ENCODE measurements around the gene CD6.

Gene CD6

DNA sequence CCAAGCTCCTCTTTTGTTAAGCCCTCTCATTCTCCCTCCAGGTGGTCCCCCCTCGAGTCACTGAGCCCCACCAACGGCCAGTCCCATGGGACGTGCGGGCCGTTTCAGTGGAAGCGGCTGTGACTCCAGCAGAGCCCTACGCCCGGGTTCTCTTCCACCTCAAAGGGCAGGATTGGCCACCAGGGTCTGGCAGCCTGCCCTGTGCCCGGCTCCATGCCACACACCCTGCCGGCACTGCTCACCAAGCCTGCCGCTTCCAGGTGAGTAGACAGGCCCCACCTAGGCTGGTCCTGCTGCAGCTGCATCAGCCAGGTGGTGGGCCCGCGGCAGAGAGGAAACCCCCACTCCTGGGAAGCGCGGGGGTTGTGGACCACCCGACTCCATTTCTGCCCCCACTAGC lies 43.9 kb upstream of the CD6 start:
- TF ChIP-seq POLR2AphosphoS5 (IDR thresholded peaks at IDR 0.05; ENCODE audit: low read depth, low read length) (no peak), FOXP2 (optimal IDR thresholded peaks at IDR 0.05; ENCODE audit: borderline replicate concordance, extremely low read depth, extremely low read length, insufficient read depth) (no peak), TAF1 (IDR thresholded peaks at IDR 0.05; ENCODE audit: borderline replicate concordance, insufficient read depth, low read length) (no peak), SIN3A (IDR thresholded peaks at IDR 0.05; ENCODE audit: borderline replicate concordance, insufficient read depth, low read length) (no peak)

DNA sequence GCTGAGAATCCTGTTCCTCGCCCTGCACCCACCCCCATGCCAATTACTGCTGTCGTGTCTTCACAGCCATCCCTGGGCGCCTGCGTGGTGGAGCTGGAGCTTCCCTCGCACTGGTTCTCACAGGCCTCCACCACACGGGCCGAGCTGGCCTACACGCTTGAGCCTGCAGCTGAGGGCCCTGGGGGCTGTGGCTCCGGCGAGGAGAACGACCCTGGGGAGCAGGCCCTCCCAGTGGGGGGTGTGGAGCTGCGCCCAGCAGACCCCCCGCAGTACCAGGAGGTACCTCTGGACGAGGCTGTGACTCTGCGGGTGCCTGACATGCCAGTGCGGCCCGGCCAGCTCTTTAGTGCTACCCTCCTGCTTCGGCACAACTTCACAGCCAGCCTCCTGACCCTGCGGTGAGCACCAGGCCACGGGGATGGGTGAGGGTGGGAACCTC lies 42.9 kb upstream of the CD6 start:
- TF ChIP-seq POLR2AphosphoS5 (IDR thresholded peaks at IDR 0.05; ENCODE audit: low read depth, low read length): no peak
- TF ChIP-seq, protein P1, sequence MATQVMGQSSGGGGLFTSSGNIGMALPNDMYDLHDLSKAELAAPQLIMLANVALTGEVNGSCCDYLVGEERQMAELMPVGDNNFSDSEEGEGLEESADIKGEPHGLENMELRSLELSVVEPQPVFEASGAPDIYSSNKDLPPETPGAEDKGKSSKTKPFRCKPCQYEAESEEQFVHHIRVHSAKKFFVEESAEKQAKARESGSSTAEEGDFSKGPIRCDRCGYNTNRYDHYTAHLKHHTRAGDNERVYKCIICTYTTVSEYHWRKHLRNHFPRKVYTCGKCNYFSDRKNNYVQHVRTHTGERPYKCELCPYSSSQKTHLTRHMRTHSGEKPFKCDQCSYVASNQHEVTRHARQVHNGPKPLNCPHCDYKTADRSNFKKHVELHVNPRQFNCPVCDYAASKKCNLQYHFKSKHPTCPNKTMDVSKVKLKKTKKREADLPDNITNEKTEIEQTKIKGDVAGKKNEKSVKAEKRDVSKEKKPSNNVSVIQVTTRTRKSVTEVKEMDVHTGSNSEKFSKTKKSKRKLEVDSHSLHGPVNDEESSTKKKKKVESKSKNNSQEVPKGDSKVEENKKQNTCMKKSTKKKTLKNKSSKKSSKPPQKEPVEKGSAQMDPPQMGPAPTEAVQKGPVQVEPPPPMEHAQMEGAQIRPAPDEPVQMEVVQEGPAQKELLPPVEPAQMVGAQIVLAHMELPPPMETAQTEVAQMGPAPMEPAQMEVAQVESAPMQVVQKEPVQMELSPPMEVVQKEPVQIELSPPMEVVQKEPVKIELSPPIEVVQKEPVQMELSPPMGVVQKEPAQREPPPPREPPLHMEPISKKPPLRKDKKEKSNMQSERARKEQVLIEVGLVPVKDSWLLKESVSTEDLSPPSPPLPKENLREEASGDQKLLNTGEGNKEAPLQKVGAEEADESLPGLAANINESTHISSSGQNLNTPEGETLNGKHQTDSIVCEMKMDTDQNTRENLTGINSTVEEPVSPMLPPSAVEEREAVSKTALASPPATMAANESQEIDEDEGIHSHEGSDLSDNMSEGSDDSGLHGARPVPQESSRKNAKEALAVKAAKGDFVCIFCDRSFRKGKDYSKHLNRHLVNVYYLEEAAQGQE (IDR thresholded peaks at IDR 0.05; ENCODE audit: insufficient read depth in 1 of 2, low read depth in 2 of 2, low read length in 2 of 2): no peak
- no peak for TF ChIP-seq TAF1 (IDR thresholded peaks at IDR 0.05; ENCODE audit: borderline replicate concordance, insufficient read depth, low read length)
- TF ChIP-seq SIN3A (IDR thresholded peaks at IDR 0.05; ENCODE audit: borderline replicate concordance, insufficient read depth, low read length): no peak
- TF ChIP-seq FOXP2 (optimal IDR thresholded peaks at IDR 0.05; ENCODE audit: borderline replicate concordance, extremely low read depth, extremely low read length, insufficient read depth): no peak

DNA sequence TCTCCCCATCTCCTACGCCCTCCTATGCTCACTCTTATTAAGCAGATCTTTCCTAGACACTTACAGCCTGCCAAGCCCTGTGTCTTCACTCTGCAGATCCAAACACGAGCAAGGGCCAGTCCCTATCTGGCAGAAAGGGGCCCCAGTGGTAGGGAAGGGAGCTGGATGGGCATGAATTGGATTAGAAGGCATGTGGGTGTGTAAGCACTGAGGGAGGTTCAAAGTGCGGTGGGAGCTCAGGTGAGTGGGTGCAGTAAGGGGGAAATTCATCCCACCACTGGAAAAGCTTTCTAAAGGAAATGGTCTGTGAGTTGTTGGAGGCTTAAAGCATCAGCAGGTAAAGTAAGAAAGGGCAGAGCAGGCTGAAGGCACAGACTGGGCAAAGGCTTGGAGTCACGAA lies 41.7 kb upstream of the CD6 start:
- TF ChIP-seq, protein P1 (IDR thresholded peaks at IDR 0.05; ENCODE audit: insufficient read depth in 1 of 2, low read depth in 2 of 2, low read length in 2 of 2): no peak
- TF ChIP-seq FOXP2 (optimal IDR thresholded peaks at IDR 0.05; ENCODE audit: borderline replicate concordance, extremely low read depth, extremely low read length, insufficient read depth) (no peak), SIN3A (IDR thresholded peaks at IDR 0.05; ENCODE audit: borderline replicate concordance, insufficient read depth, low read length) (no peak), POLR2AphosphoS5 (IDR thresholded peaks at IDR 0.05; ENCODE audit: low read depth, low read length) (no peak), TAF1 (IDR thresholded peaks at IDR 0.05; ENCODE audit: borderline replicate concordance, insufficient read depth, low read length) (no peak)

DNA sequence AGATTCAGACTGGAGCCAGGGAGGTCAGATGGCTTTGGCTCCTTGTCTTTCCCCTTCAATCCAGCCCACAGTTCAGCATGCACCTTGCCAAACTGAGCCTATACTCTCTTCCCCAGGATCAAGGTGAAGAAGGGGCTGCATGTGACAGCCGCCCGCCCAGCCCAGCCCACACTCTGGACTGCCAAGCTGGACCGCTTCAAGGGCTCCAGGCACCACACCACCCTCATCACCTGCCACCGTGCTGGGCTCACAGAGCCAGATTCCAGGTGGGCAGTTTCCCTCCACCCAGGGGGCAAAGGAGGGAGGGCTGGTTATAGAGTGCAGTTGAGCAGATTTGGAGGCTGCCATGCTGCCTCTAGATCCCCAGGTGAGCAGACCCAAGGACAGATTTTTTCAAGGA lies 41.1 kb upstream of the CD6 start:
- no peak for TF ChIP-seq POLR2AphosphoS5 (IDR thresholded peaks at IDR 0.05; ENCODE audit: low read depth, low read length)
- TF ChIP-seq TAF1 (IDR thresholded peaks at IDR 0.05; ENCODE audit: borderline replicate concordance, insufficient read depth, low read length): no peak
- no peak for TF ChIP-seq FOXP2 (optimal IDR thresholded peaks at IDR 0.05; ENCODE audit: borderline replicate concordance, extremely low read depth, extremely low read length, insufficient read depth)
- no peak for TF ChIP-seq SIN3A (IDR thresholded peaks at IDR 0.05; ENCODE audit: borderline replicate concordance, insufficient read depth, low read length)
- TF ChIP-seq, protein P1 (IDR thresholded peaks at IDR 0.05; ENCODE audit: insufficient read depth in 1 of 2, low read depth in 2 of 2, low read length in 2 of 2): no peak

DNA sequence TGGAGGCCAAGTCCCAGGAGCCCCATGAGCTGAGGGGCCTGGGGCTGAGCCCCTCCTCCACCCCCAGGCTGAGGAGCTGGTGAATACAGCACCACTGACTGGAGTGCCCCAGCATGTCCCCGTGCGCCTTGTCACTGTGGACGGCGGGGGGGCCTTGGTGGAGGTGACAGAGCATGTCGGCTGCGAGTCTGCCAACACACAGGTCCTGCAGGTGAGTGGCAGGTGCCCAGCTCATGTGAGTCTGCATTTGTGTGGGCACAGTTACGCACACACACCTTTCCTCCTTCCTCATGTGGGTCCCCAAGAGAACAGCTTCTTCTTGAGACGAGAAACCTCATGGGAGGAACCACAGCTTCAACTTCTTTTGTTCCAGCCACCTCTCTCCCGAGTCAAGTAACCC lies 39.6 kb upstream of the CD6 start:
- TF ChIP-seq TAF1 (IDR thresholded peaks at IDR 0.05; ENCODE audit: borderline replicate concordance, insufficient read depth, low read length) (no peak), FOXP2 (optimal IDR thresholded peaks at IDR 0.05; ENCODE audit: borderline replicate concordance, extremely low read depth, extremely low read length, insufficient read depth) (no peak), SIN3A (IDR thresholded peaks at IDR 0.05; ENCODE audit: borderline replicate concordance, insufficient read depth, low read length) (no peak), POLR2AphosphoS5 (IDR thresholded peaks at IDR 0.05; ENCODE audit: low read depth, low read length) (no peak)
- TF ChIP-seq, protein P1 (IDR thresholded peaks at IDR 0.05; ENCODE audit: insufficient read depth in 1 of 2, low read depth in 2 of 2, low read length in 2 of 2): no peak

All from PFSK-1 (cell line).